ENCODE results near the gene SLC9C2.
"Not testable (repeated sequence)": the region's sequence is repeated elsewhere in the genome, so short reads cannot be mapped to it uniquely, and the experiment has no call there.

The SLC9C2 gene, protein sequence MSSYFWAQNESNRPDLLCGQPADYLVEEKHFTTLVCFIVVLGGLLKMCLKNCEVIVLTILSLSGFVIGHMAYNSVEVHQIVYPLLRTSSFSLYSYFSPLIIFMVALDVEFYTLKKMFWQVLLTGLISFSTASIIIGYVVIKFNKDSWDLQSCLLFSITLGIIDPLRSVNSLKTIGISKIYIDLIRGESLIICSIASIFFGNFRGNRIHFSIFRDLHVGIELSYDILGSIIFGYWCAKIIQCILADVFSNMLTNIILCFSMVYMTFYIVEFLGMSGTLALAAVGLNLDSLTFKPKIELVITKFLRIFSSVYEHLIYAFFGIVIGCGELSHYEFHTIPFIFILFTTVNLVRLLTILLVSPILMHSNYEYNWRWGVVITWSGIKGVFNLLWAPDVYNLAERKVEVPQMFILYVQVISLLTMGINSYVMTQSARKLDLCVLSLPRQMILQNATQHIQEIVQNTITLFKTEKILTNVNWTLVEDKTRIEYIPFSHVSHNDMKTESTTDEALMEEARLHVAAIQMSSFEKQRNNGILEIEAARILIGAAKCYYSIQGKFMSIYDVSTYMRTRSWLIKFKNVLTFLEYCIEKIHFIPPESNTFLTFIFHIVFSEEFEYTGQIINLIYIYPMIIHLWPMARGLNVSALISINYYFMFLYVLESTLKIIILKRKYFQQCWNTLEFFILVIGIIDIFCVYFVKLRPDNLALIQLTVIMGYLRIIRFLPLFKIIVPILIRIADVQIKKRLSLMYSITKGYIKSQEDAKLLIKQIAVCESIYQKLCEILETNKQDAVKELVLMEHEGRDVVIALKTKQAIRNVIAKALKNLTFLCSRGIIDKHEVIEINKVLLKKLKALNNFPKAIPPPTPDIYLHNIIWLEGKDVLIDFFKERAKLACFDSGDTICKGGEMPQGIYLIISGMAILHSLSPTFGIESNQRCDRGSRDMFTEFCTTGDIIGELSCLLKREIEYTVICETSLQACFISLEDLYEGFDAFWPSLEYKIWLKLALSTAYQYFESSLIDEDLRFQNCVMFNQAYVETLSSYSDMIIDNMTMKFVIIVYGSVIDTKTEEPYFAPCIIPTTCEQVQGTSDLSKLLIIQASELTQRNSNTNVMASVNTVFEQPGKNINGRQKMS

DNA sequence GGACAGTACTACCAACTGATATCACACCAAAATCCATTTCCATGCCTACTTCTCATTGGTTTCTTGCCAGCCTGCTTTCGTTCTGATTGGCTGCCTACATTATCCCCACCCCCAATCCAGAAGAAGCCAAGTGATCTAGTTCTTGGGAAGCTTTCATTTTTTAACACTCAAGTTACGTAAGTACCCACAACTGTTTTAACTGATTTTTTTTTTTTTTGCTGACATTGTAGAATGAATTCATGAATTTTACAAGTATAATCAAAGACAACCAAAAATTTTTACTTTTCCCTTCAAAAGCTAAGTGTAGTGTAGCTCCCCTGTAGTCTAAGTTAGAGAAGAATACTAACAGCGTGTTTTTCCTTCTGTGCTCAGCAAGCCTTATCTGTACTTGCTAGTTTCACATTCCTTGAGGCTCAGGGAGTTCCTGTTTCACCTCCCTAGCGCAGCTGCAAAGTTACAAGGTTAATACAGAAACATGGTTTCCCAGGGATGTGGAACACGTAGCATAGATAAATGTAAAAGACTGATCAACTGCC lies at the start of gene SLC9C2:
SLC9C2 (minus strand) TSS at position 17 of the 536 bp plus-strand sequence. CDS start 1,296 bp downstream, outside the sequence.
- peak within 1 kb of the TSS in 1 of 7 experiments; percentile 18 for H3K4me3 ChIP-seq
- peak within 1 kb of the TSS in 1 of 21 experiments; percentile 7 for H3K27ac ChIP-seq

DNA sequence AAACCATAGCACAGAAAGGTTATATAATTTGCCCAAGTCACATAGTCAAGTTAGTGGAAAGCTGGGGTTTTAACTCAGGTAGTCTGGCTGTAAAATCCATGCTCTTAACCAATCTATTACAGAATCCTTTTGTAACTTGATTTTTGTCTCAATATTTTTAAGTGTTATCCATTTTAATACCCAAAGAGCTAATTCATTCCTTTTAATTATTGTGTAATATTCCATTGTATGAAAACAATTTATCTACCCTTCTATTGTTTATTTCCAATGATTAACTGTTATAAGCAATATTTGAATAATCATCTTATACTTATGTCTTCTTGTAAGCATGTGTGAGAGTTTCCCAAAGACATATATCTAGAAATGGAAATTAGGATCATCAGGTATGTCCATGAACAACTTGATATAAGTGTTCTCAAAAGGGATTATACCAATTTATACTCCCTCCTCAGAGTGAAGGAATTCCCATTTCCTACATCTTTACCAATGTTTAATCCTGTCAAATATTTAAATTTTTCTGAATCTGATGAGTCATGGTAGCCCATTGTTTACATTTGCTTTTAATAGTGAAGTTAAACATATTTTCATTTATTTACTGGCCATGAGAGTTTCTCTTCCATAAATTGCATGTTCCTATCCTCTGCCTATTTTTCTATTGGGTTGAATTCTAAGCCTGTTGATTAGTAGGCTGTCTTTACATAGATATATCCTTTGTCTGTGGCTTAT lies 46.2 kb upstream of the SLC9C2 start:
- Histone ChIP-seq H3K4me3 (no peak overlapping the region), H3K27ac (no peak overlapping the region)

DNA sequence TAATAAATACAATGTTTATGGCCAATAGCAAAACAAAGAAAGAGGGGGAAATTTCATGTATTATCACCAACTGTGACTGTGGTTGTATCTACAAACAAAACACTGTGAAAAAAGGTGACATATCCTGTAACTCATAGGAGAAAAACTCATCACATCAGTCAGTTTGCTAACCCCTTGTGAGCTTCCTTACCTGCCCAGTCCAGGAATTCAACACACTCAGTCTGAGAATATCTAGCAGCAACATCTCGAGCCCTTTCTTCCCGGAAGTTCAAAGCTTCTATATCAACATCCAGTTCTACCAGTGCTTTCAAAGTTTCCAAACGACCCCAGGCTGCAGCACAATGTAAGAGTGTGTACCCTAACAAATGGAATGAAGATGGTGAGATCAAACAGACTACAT lies 43.8 kb upstream of the SLC9C2 start:
- H3K27ac ChIP-seq, result no peak overlapping the region

DNA sequence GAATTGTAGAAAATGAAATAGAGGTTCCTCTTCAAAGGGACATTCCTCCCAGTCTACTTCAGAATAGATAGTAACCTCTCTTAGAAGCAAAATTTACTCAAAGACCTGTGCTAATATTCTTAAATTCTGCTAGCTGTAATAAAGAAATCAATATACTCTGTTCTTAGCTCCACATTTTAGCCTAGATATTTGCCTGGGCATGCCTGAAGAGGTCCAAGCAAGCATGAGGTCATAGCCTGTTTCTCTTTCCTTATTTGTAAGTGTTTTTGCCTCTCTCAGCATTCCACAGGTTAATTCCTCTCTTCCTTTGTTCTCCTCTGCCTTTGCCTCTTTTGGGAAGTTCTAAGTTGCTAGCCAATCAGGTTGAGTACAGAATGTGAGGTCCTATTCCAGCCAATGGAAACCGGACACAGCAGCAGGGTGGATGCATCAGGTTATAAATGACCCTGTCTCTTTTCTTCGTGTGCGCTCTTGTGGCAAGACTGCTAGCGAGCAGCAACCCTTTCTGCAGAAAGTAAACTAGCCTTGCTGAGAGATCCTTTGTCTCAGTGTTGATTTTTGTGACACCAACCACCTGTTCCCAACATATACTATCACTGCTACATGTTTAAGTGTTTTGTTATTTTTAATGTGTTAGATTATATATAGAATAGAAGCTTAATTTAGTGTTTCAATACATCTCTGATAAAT lies 39.7 kb upstream of the SLC9C2 start:
- not testable (repeated sequence) for H3K4me3 ChIP-seq, H3K27ac ChIP-seq

More for the DNA sequence above, 43.8 kb upstream of the SLC9C2 start:
- H3K4me3 ChIP-seq, result no peak overlapping the region

DNA sequence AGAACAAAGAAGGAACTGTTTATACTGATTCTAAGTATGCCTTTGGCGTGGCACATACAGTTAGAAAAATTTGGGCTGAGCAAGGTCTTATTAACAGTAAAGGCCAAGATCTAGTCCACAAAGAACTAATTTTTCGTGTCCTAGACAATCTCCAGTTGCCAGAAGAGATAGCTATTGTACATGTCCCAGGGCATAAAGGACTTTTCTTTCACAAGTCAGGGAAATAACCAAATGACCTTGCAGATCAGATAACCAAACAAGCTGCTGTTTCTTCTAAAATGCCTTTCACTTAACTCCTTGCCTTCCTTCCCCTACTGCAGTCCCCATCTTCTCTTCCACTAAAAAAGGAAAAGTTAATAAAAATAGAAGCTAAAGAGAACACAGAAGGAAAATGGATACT lies 36.2 kb upstream of the SLC9C2 start:
- Histone ChIP-seq H3K4me3 (no peak overlapping the region), H3K27ac (no peak overlapping the region)

DNA sequence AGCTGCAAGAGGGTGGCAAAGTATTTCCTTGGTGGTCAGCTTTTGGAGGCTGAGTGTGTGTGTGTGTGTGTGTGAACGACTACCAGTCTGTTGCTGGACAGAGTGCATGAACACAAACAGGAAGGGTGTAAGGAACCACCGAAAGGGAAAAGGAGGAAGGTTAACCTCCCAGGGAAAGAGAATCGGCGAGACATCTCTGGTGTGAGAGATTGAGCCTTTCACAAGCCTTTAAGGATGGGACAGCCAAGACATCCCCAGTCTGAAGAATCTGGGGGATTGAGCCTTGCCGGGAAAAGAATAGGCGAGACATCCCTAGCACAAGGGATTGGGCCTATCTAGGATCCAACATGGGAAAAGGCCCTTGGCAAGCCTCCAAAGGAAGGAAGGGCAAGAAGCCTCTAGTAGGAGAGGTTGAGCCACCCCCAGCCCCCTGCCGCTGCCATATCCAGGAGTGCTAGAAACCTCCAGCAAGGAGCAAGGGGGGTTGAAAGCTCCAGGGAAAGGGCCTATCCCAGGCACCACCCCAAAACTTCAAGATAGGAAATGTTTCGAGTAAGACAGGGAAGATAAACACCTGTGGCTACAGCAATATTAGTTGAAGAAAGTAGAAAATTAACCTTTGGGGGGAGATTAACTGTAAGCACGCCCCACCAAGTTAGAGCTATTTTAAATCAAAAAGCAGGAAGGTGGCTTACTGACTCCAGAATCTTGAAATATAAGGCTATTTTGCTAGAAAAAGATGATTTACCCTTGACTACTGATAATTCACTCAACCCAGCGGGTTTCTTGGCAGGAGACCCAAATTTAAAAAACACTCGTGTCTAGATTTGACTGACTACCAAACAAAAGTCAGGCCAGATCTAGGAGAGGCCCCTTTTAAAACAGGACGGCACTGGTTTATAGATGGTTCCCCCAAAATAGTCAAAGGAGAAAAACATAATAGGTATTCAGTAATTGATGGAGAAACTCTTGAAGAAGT lies 35.5 kb upstream of the SLC9C2 start:
- H3K4me3 ChIP-seq, result no peak overlapping the region
- H3K27ac ChIP-seq, result no peak overlapping the region

DNA sequence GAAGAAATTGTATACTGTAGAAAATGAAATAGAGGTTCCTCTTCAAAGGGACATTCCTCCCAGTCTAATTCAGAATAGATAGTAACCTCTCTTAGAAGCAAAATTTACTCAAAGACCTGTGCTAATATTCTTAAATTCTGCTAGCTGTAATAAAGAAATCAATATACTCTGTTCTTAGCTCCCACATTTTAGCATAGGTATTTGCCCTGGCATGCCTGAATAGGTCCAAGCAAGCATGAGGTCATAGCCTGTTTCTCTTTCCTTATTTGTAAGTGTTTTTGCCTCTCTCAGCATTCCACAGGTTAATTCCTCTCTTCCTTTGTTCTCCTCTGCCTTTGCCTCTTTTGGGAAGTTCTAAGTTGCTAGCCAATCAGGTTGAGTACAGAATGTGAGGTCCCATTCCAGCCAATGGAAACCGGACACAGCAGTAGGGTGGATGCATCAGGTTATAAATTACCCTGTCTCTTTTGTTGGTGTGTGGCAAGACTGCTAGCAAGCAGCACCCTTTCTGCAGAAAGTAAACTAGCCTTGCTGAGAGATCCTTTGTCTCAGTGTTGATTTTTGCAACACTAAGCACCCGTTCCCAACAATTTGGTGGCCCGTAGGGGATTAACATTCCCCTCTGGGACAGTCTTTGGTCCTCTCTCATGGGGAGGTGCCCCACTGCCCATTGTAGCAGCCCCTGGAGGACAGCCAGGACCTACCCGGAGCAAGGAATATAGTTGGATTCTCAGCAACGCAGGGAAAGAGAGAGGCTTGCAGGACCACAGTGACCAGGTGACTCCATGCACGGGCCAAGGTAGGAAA lies 34.6 kb upstream of the SLC9C2 start:
- not testable (repeated sequence) for H3K4me3 ChIP-seq, H3K27ac ChIP-seq

DNA sequence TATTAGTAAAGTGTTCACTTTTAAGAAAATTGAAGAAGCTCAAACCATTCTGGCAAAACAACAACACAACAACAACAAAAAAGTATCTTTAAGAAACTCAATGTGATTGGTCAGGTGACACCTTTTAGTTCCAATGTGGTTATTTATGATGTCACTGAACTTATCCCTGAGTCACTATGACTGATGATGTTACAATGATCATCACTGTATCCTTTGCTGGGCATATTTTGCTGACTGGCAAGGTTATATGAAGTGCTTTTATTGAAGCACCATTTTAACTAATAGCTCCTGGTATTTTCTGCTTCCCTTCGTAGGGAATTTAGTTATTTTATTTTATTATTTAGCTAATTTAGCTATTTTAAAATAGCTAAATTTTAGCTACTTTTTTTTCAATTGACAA lies 32.2 kb upstream of the SLC9C2 start, which contains the start of gene TEX50:
TEX50 (plus strand) TSS at position 223 of the 400 bp plus-strand sequence. CDS start 184 bp downstream, outside the sequence.
- H3K4me3 ChIP-seq, result no peak within 1 kb of the TSS

DNA sequence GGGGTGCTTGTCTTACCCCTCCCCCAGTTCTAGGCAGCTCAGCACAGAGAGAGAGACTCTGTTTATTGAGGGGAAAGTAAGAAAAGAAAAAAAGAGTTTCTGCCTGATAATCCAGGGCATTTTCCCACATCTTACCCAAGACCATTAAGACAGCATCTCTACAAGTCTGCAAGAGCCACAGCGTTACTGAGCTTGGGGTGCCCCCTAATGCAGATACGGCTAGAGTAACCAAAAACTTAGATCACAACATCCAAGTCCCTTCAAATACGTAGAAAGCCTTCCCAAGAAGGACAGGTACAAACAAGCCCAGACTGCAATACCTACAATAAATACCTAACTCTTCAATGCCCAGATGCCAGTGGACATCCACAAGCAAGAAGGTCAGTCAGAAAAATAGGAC lies 26.0 kb upstream of the SLC9C2 start:
- H3K27ac ChIP-seq, result no peak overlapping the region
- H3K4me3 ChIP-seq, result no peak overlapping the region

More for the DNA sequence above, 32.2 kb upstream of the SLC9C2 start, which contains the start of gene TEX50:
- H3K27ac ChIP-seq, result no peak within 1 kb of the TSS

DNA sequence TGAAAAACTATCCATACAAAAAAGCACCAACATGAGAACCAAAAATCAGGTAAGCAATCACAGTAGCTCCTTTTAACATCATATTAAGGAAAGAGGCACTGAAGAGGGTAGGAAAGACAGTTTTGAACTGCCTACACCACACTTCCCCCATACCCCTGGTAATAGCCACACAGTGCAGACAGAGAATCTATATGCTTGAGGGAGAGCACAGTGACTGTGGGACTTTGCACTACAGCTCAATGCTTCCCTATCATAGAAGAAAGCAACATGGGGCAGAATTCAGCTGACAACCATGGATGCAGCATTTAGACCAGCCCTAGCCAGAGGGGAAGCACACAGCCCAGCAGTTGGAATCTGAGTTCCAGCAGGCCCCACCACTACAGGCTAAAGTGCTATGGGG lies 24.4 kb upstream of the SLC9C2 start:
- Histone ChIP-seq H3K4me3 (no peak overlapping the region), H3K27ac (no peak overlapping the region)

DNA sequence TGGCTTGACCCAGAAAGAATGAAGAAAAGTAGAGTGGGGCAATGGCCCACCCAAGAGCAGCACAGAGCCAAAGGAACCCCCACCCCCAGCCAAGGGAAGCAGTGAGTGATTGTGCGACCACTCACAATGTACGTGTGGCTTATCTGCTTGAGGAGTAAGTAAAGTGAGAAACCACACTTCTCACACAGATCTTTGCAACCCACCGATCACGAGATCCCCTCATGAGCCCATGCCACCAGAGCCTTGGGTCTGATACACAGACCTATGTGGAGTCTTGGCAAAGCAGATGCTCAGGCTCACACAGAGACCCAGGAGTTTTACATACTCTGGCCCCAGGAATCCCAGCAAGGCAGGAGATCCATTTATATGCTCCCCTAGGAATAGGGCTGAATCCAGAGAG lies 14.0 kb upstream of the SLC9C2 start:
- Histone ChIP-seq H3K4me3 (no peak overlapping the region), H3K27ac (no peak overlapping the region)

DNA sequence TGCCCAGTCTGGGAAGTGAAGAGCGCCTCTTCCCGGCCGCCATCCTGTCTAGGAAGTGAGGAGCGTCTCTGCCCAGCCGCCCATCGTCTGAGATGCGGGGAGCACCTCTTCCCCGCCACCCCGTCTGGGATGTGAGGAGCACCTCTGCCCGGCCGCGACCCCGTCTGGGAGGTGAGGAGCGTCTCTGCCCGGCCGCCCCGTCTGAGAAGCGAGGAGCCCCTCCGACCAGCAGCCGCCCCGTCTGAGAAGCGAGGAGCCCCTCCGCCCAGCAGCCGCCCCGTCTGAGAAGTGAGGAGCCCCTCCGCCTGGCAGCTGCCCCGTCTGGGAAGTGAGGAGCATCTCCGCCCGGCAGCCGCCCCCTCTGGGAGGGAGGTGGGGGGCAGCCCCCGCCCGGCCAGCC lies 10.2 kb upstream of the SLC9C2 start:
- H3K27ac ChIP-seq, H3K4me3 ChIP-seq: not testable (repeated sequence)

DNA sequence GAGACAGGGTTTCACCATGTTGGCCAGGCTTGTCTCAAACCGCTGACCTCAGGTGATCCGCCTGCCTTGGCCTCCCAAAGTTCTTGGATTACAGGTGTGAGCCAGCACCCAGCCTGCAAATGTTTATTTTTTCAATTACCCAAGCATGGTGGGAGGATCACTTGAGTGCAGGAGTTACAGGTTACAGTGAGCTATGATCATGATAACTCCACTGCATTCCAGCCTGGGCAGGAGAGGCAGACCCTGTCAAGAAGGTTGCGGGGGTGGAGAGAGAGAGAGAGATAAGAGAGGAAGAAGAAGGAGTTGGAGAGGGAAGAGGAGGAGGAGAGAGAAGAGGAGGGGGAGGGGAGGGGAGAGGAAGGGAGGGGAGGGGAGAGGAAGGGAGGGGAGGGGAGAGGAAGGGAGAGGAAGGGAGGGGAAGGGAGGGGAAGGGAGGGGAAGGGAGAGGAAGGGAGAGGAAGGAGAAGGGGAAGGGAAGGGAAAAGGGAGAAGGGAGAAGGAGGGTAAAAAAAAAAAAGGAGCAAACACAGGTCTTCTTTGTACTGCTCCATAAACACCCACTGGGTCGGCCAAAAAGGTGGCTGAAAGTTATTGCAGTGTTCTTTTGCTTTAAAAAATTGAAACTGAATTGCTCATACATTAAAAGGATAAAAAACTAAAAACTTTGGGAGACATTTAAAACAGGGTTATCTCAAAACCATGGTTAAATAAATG lies 5.8 kb upstream of the SLC9C2 start:
- H3K27ac ChIP-seq, result no peak overlapping the region
- H3K4me3 ChIP-seq, result no peak overlapping the region

DNA sequence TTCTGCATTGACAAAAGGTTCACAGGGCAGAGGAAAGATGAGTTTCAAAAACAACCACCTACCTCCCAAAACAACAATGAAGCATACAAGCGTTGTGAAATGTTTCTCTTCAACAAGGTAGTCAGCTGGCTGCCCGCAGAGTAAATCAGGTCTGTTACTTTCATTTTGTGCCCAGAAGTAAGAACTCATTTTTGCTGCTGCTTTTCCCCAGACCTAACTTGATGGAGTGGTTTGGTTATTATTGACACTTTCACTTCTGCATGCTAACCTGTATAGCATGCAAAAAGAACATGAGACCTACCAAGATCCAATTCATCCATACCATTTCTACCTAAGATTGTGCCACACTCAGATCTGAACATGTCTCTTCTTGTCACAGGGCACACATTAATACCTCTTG lies 1.3 kb downstream of the SLC9C2 start:
- Histone ChIP-seq H3K4me3 (no peak overlapping the region), H3K27ac (no peak overlapping the region)

DNA sequence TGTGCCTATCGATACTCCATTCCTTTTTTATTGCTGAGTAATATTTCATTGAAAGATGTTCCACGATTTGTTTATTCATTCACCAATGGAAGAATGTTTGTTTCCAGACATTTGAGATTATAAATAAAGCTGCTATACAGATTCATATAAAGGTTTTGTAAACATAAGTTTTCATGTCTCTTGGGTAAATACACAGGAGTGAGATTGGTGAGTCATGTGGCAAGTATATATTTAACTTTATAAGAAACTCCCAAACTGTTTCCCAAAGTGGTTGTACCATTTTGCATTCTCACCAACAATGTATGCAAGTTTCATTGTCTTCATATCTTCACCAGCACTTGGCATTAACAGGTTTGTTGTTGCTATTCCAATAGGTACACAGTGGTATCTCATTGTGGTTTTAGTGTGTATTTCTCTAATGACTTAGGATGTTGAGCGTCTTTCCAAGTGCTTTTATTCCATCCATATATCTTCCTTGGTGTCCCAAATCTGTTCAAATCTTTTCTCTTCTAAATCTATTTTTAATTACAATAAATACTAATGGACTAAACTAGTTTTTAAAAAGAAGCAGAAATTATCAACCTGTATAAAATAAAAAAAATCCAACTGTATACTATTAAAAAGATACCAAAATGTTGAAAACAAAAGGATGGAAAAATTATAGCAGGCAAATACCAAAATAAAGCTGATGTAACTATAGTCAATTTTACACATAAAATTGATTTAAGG lies 6.6 kb downstream of the SLC9C2 start:
- H3K27ac ChIP-seq, result no peak overlapping the region
- H3K4me3 ChIP-seq, result no peak overlapping the region
